Uterus (tissue), 4 donors: ENCODE results near the gene TOR2A. TPM values are rescaled to one million over a fixed set of nuclear protein-coding genes. Genes with fewer than 3 reads are reported as not detected.

Experiments used
- DNase-seq, 2 donors: peaks; one replicate each; pipeline ENCODE4 v3.0.0-alpha.2; 2019 to 2020
- H3K27ac ChIP-seq, 2 donors: fragments of 200-600 bp; sonication (generic); 1 replicate in 1 of 2; 2 replicates in 1 of 2; pipeline ENCODE4 v1.5.1; 2016 to 2018
- H3K27me3 ChIP-seq, 2 donors: fragments of 200-600 bp; sonication (generic); one replicate each; pipeline ENCODE4 v1.5.1; 2018 to 2019; ENCODE audit warnings: control low read depth in 1 of 2
- H3K36me3 ChIP-seq, 2 donors: fragments of 200-600 bp; sonication (generic); one replicate each; pipeline ENCODE4 v1.5.1; 2019; ENCODE audit warnings: control low read depth in 1 of 2
- H3K4me1 ChIP-seq, 2 donors: fragments of 200-600 bp; sonication (generic); one replicate each; pipeline ENCODE4 v1.5.1; 2018 to 2019; ENCODE audit warnings: control low read depth in 1 of 2
- H3K4me3 ChIP-seq, 2 donors: fragments of 200-600 bp; sonication (generic); 1 replicate in 1 of 2; 2 replicates in 1 of 2; pipeline ENCODE4 v1.5.1; 2018 to 2019; ENCODE audit warnings: mild to moderate bottlenecking in 1 of 2
- H3K9me3 ChIP-seq, 2 donors: fragments of 200-600 bp; sonication (generic); one replicate each; pipeline ENCODE4 v1.5.1; 2019; ENCODE audit warnings: control low read depth in 1 of 2
- CTCF ChIP-seq, 4 experiments: fragments of 200-600 bp in 2 of 4; fragments of 450-650 bp in 2 of 4; sonication (generic) in 2 of 4; IDR thresholded peaks; one replicate each; pipeline ENCODE4 v1.5.1; 2016 to 2019; ENCODE audit warnings: antibody characterized with exemption in 4 of 4, mild to moderate bottlenecking in 2 of 4, moderate library complexity in 1 of 4
- POLR2A ChIP-seq, 2 donors: fragments of 450-650 bp; IDR thresholded peaks; one replicate each; pipeline ENCODE4 v1.6.1; 2016; ENCODE audit warnings: antibody characterized with exemption in 2 of 2, mild to moderate bottlenecking in 1 of 2, moderate library complexity in 1 of 2
- intact Hi-C: fragments of 100-400 bp; cut with DNase I; formaldehyde crosslinking; loops from one replicate; pipeline ENCODE4 v1.15.1; 2023; ENCODE audit warnings: low total_unique reads
- total RNA-seq, 4 donors: library from RNA; depleted of rRNA in 3 of 4; stranded (reverse); fragments of >200 nt in 3 of 4; gene quantifications; one replicate each; pipeline versions ENCODE4 v1.1.0 to v1.2.4, GENCODE V29; 2014 to 2023
- donor health status: DM: yes; HTN: yes; CAD: no.

Gene TOR2A
- total RNA-seq, 4 donors from 2014 or later = 2.0 to 73.8 (median 7.0) TPM

GRCh38 chr9:127715470-127716337, 19.4 kb downstream of the TOR2A start, which contains the start of the genes PTRH1 and TTC16:
Gene PTRH1 (minus strand): TSS chr9:127715663. CDS start chr9:127715639, 24 bp downstream.
Gene TTC16 (plus strand): TSS chr9:127716079. CDS start chr9:127716146, 67 bp downstream.
- H3K4me3 ChIP-seq = peak within 1 kb of the TSS; percentile 61 to 74
- H3K4me1 ChIP-seq = no peaks in the 10 kb centered on the region
- TF ChIP-seq CTCF (IDR thresholded peaks at IDR 0.05) (no peak), POLR2A (IDR thresholded peaks at IDR 0.05) (peak in 1 of 2 donors; percentile 59)
- H3K9me3 ChIP-seq = no peaks in the 10 kb centered on the region
- peak within 1 kb of the TSS; percentile 38 to 86 for H3K27ac ChIP-seq
- intact Hi-C loops = no loop called here
- DNase-seq = peak; percentile 97
- no peaks in the 10 kb centered on the region for H3K27me3 ChIP-seq
- no peaks in the 10 kb centered on the region for H3K36me3 ChIP-seq

DNA sequence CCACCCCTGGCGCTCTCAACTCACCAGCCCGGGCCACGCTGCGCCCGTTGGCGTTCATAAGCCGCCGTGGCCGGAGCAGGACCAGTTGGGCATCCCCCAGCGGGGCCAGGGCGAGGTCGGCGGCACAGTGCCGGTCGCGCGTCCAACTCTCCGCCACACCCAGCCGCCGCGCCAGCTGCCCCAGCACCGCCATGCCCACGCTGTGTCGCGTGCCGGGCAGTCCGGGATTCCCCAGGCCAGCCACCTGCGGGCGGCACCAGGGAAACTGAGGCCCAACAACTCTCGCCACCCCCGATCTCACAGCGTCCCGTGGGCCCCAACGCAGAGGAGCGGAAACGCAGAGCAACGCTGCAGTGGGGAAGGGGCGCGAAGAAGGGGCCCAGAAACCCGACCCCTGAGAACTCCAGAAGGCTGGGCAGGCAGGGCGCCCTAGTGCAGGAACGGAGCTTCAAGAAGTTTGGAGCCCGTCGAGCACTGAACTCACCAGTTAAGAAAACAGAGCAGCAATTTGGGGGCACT, 20.1 kb downstream of the TOR2A start:
- H3K36me3 ChIP-seq = no peaks in the 10 kb centered on the region
- no peak for DNase-seq
- TF ChIP-seq CTCF (IDR thresholded peaks at IDR 0.05) = no peak
- TF ChIP-seq POLR2A (IDR thresholded peaks at IDR 0.05) = no peak
- intact Hi-C loops = no loop called here
- H3K9me3 ChIP-seq = no peaks in the 10 kb centered on the region
- peak overlapping the region; percentile 61 to 74 for H3K4me3 ChIP-seq
- no peaks in the 10 kb centered on the region for H3K27me3 ChIP-seq
- no peaks in the 10 kb centered on the region for H3K4me1 ChIP-seq
- peak overlapping the region in 1 of 2 donors; percentile 86 for H3K27ac ChIP-seq

GRCh38 chr9:127714020-127714750, 20.9 kb downstream of the TOR2A start:
- H3K36me3 ChIP-seq = no peaks in the 10 kb centered on the region
- TF ChIP-seq CTCF (IDR thresholded peaks at IDR 0.05) = no peak
- TF ChIP-seq POLR2A (IDR thresholded peaks at IDR 0.05) = no peak
- no peaks in the 10 kb centered on the region for H3K9me3 ChIP-seq
- H3K4me3 ChIP-seq = peak overlapping the region; percentile 61 to 74
- no peak overlapping the region for H3K27ac ChIP-seq
- no peak for DNase-seq
- H3K27me3 ChIP-seq = no peaks in the 10 kb centered on the region
- no peaks in the 10 kb centered on the region for H3K4me1 ChIP-seq
- intact Hi-C loops = no loop called here

GRCh38 chr9:127712867-127713266, 22.2 kb downstream of the TOR2A start:
- DNase-seq = no peak
- H3K4me3 ChIP-seq = no peak overlapping the region
- no peaks in the 10 kb centered on the region for H3K36me3 ChIP-seq
- no peak overlapping the region for H3K27ac ChIP-seq
- TF ChIP-seq CTCF (IDR thresholded peaks at IDR 0.05) = no peak
- TF ChIP-seq POLR2A (IDR thresholded peaks at IDR 0.05) = no peak
- intact Hi-C loops = no loop called here
- H3K27me3 ChIP-seq = no peaks in the 10 kb centered on the region
- H3K4me1 ChIP-seq = no peaks in the 10 kb centered on the region
- H3K9me3 ChIP-seq = no peaks in the 10 kb centered on the region
